GM23338 (cell line): ENCODE data around the gene SASH1.

ENCODE experiments used
- EZH2 ChIP-seq: fragments of 200-600 bp; sonication (generic); IDR thresholded peaks from one replicate; pipeline ENCODE4 v1.8.0; 2017; ENCODE audit warnings: antibody characterized with exemption, mild to moderate bottlenecking, low read depth; ENCODE audit not compliant: unreplicated experiment
- JUNB ChIP-seq: IDR thresholded peaks from one replicate; pipeline ENCODE4 v1.6.1; 2016; ENCODE audit warnings: antibody characterized with exemption; ENCODE audit not compliant: unreplicated experiment
- POLR2AphosphoS5 ChIP-seq: IDR thresholded peaks from 2 replicates; pipeline ENCODE4 v1.6.1; 2016; ENCODE audit warnings: antibody characterized with exemption, low read depth
- ZNF331 ChIP-seq: fragments of 250-450 bp; sonication (Bioruptor Pico); IDR thresholded peaks from 2 replicates; pipeline ENCODE4 v1.5.0; 2020; ENCODE audit warnings: low read depth, mild to moderate bottlenecking, moderate library complexity
- TF ChIP-seq, protein P1 (sequence below), 2 experiments: fragments of 200-600 bp in 1 of 2; sonication (generic) in 1 of 2; conservative IDR thresholded peaks; 2 replicates each; pipeline versions ENCODE4 v1.5.1 to v1.6.1; 2016 to 2017; ENCODE audit warnings: antibody characterized with exemption in 2 of 2, low read depth in 2 of 2, mild to moderate bottlenecking in 2 of 2, moderate library complexity in 1 of 2

DNA sequence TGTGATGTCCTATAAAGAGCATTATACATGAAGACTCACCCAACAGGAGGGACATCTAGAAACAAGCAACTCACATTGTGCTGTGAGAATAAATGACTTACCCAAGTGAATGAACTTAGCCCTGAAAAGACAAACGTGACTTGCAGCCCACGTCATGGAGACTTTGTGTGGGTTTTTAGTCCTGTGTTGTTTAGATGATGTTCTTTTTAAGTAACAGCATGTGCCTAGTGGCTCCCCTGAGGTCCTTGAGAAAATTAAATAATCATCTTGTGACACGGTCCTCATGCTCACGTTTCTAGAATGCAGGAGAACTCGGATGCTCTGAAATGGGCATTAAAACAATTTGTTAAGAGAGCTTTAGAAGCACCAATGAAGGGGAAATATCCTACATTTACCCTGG is 165.1 kb downstream of the SASH1 start:
- TF ChIP-seq, protein P1, sequence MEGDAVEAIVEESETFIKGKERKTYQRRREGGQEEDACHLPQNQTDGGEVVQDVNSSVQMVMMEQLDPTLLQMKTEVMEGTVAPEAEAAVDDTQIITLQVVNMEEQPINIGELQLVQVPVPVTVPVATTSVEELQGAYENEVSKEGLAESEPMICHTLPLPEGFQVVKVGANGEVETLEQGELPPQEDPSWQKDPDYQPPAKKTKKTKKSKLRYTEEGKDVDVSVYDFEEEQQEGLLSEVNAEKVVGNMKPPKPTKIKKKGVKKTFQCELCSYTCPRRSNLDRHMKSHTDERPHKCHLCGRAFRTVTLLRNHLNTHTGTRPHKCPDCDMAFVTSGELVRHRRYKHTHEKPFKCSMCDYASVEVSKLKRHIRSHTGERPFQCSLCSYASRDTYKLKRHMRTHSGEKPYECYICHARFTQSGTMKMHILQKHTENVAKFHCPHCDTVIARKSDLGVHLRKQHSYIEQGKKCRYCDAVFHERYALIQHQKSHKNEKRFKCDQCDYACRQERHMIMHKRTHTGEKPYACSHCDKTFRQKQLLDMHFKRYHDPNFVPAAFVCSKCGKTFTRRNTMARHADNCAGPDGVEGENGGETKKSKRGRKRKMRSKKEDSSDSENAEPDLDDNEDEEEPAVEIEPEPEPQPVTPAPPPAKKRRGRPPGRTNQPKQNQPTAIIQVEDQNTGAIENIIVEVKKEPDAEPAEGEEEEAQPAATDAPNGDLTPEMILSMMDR (conservative IDR thresholded peaks at IDR 0.05; ENCODE audit: low read depth in 2 of 2): no peak
- no peak for TF ChIP-seq ZNF331 (CRISPR knock-in tag)
- no peak for TF ChIP-seq POLR2AphosphoS5
- TF ChIP-seq JUNB: no peak
- TF ChIP-seq EZH2: no peak
